GM13976 (cell line): ENCODE results near the gene TMEM40.

Experiments
- DNase-seq: peaks from one replicate; pipeline ENCODE4 v3.0.0; 2012; ENCODE audit warnings: low spot score
- in situ Hi-C: fragments of 300-500 bp; cut with MboI; formaldehyde crosslinking; loops from one replicate; pipeline ENCODE4 v1.12.0; 2022; ENCODE audit warnings: low sequenced_read_pairs, mixed read lengths, inconsistent platforms; ENCODE audit not compliant: unreplicated experiment
- TF ChIP-seq, protein P1 (sequence below): IDR thresholded peaks from 2 replicates; pipeline ENCODE4 v1.5.1; 2012; ENCODE audit warnings: borderline replicate concordance, mild to moderate bottlenecking; ENCODE audit not compliant: insufficient read depth; ENCODE audit errors: extremely low read depth, missing control alignments, control extremely low read depth

Gene TMEM40

GRCh38 chr3:12722226-12722625, 36.8 kb downstream of the TMEM40 start:
- TF ChIP-seq, protein P1, sequence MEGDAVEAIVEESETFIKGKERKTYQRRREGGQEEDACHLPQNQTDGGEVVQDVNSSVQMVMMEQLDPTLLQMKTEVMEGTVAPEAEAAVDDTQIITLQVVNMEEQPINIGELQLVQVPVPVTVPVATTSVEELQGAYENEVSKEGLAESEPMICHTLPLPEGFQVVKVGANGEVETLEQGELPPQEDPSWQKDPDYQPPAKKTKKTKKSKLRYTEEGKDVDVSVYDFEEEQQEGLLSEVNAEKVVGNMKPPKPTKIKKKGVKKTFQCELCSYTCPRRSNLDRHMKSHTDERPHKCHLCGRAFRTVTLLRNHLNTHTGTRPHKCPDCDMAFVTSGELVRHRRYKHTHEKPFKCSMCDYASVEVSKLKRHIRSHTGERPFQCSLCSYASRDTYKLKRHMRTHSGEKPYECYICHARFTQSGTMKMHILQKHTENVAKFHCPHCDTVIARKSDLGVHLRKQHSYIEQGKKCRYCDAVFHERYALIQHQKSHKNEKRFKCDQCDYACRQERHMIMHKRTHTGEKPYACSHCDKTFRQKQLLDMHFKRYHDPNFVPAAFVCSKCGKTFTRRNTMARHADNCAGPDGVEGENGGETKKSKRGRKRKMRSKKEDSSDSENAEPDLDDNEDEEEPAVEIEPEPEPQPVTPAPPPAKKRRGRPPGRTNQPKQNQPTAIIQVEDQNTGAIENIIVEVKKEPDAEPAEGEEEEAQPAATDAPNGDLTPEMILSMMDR, result no peak
- in situ Hi-C loops, result no loop called here
- no peak for DNase-seq

DNA sequence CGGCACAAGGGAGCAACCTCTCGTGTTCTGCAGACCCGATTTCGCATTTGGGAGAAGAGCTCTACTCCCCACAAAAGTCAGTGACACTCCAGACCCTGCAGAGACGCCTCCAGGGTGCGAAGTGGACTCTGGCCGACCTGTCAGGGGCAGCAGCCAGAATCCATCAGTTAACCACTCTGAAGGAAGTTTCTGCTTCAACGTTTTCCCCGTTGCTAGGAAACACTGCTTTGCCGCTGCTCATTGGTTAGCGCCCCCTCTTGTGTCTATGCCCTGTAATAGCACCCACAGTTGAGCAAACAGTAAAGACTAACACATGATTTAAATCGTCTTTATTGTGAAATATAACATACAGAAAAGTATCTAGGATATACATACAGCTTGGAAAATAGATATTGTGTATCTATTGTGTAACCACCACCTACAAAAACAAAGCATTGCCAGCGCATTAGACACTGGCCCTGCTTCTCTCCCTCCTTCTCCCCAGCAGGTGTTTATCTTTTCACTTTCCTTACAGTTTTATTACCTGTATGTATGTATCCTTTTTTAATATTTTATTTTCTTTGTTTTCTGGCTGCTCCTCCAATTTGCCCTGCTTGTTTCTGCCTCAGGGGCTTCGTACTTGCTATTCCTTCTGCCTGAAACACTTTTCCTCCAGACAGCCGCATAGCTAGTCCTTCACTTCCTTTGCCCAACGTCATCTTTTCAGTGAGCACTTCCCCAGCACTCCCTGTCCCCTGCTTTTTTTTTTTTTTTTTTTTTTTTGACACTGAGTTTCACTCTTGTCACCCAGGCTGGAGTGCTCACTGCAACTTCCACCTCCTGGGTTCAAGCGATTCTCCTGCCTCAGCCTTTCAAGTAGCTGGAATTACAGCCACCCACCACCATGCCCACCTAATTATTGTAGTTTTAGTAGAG, 38.8 kb downstream of the TMEM40 start:
- in situ Hi-C loops, result no loop called here
- DNase-seq, result peak; percentile 85
- TF ChIP-seq, protein P1, result peak; percentile 89

DNA sequence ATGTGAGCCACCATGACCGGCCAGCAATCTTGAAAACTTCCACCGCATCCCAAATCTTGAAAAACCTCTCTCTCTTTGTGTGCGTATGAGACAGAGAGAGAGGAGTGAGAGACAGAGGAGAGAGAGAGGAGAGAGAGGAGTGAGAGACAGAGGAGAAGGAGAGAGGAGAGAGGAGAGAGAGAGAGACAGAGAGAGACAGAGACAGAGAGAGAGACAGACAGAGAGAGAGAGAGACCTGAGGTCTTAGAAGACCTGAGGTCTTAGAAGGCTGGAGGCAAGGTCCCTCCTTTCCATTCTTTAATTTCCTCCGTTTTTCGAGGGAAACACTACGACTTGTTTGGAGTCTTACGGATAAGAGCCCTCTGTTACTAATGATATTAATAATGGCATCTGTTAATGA, 39.5 kb downstream of the TMEM40 start:
- in situ Hi-C loops, result no loop called here
- TF ChIP-seq, protein P1, result no peak
- DNase-seq, result no peak

DNA sequence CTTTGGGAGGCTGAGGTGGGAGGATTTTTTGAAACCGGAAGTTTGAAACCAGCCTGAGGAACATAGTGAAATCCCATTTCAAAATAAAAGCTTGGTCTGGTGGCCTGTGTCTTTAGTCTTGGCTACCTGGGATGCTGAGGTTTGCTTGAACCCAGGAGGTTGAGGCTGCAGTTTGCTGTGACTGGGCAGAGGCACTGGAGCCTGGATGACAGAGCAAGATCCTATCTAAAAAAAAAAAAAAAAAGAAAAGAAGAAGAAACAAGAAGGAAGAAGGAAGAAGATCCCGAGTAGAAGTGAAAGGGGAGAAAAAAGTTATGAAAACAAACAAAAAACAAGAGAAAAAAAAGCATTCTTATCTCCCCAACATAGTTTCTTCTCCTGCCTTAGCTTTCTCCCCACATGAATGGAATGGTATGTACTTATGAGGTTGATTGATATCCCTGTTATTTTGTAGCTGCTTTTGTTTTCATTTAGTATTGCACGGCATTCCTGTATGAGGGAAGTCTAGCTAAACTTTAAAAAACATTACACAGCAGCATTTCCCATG, 42.4 kb downstream of the TMEM40 start:
- in situ Hi-C loops, result no loop called here
- TF ChIP-seq, protein P1, result no peak
- DNase-seq, result no peak

DNA sequence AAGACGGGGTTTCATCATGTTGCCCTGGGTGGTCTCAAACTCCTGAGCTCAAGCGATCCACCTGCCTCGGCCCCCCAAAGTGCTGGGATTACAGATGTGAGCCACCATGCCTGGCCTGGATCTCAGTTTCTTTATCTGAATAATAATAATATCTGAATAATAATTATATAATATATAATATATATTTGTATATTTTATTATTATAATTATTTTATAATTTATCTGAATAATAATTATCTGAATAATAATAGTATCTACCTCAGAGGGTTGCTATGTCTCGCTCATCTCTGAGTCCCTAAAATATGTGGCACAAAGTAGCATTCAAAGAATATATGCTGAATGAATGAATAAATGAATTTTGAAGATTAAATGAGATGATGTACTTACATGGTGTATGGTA, 44.8 kb downstream of the TMEM40 start:
- no peak for DNase-seq
- in situ Hi-C loops, result no loop called here
- TF ChIP-seq, protein P1, result no peak

DNA sequence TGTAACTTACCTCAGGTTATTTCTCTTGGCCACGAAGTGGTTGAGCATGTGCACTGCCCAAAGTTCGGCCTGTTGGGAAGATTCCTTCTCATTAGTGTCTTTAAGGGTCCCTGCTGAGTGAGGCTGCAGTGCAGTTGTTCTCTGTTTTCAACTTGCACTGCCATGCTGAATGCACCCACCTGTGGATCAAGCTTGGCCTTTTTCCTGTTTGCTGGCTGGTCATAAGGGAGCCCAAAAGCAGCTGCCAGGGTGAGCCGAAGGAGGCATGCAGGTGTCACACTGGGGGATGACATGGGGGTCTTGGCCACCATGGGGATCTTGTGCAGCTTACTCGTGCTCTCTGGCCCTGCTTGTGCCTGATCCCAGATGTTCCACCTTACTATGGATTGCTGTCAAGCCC, 49.0 kb downstream of the TMEM40 start:
- DNase-seq, result no peak
- in situ Hi-C loops, result no loop called here
- TF ChIP-seq, protein P1, result no peak

- TF ChIP-seq, protein P1, result no peak
- in situ Hi-C loops, result no loop called here
- no peak for DNase-seq
Measured at GRCh38 chr3:12709334-12709733, 49.7 kb downstream of the TMEM40 start.
